Trophoblast cell (in vitro differentiated cells and primary cell): ENCODE results near the gene PDE4D.

Experiments
- DNase-seq, 2 donors: peaks; one replicate each; pipeline ENCODE4 v3.0.0-alpha.2; 2016
- H2AFZ ChIP-seq: 2 replicates; pipeline ENCODE4 v1.6.1; 2013; ENCODE audit warnings: low read length, moderate library complexity, mild to moderate bottlenecking; ENCODE audit not compliant: insufficient read depth, poor library complexity
- H2AK5ac ChIP-seq: 2 replicates; pipeline ENCODE4 v1.6.1; 2013; ENCODE audit warnings: mild to moderate bottlenecking, low read length
- H2BK120ac ChIP-seq: 2 replicates; pipeline ENCODE4 v1.6.1; 2013; ENCODE audit warnings: low read length, mild to moderate bottlenecking, moderate library complexity; ENCODE audit not compliant: insufficient read depth, poor library complexity
- H2BK12ac ChIP-seq: 2 replicates; pipeline ENCODE4 v1.6.1; 2013; ENCODE audit warnings: mild to moderate bottlenecking, low read length, moderate library complexity
- H2BK5ac ChIP-seq: 2 replicates; pipeline ENCODE4 v1.6.1; 2013; ENCODE audit warnings: low read length, low read depth, moderate library complexity, mild to moderate bottlenecking; ENCODE audit not compliant: poor library complexity
- H3K14ac ChIP-seq: 2 replicates; pipeline ENCODE4 v1.6.1; 2013; ENCODE audit warnings: mild to moderate bottlenecking, low read length
- H3K18ac ChIP-seq: 2 replicates; pipeline ENCODE4 v1.6.1; 2013; ENCODE audit warnings: mild to moderate bottlenecking, low read length
- H3K23ac ChIP-seq: 2 replicates; pipeline ENCODE4 v1.6.1; 2013; ENCODE audit warnings: low read length
- H3K27ac ChIP-seq: 2 replicates; pipeline ENCODE4 v1.5.1; 2013; ENCODE audit warnings: low read depth, mild to moderate bottlenecking, inconsistent platforms, low read length, moderate library complexity
- H3K27me3 ChIP-seq: 2 replicates; pipeline ENCODE4 v1.6.1; 2013; ENCODE audit warnings: inconsistent platforms, mild to moderate bottlenecking, low read length, moderate library complexity; ENCODE audit not compliant: insufficient read depth
- H3K36me3 ChIP-seq, 2 experiments: 1 replicate in 1 of 2; 2 replicates in 1 of 2; pipeline ENCODE4 v1.6.1; 2013; ENCODE audit warnings: low read length in 2 of 2, mild to moderate bottlenecking in 2 of 2, moderate library complexity in 1 of 2; ENCODE audit not compliant: insufficient read depth in 2 of 2, control insufficient read depth in 1 of 2
- H3K4ac ChIP-seq: 2 replicates; pipeline ENCODE4 v1.6.1; 2013; ENCODE audit warnings: low read depth, mild to moderate bottlenecking, low read length, moderate library complexity
- H3K4me1 ChIP-seq, 2 experiments: 1 replicate in 1 of 2; 2 replicates in 1 of 2; pipeline ENCODE4 v1.6.1; 2013; ENCODE audit warnings: low read length in 2 of 2, mild to moderate bottlenecking in 2 of 2, moderate library complexity in 1 of 2; ENCODE audit not compliant: insufficient read depth in 2 of 2, control insufficient read depth in 1 of 2
- H3K4me2 ChIP-seq: 2 replicates; pipeline ENCODE4 v1.6.1; 2013; ENCODE audit warnings: inconsistent platforms, mild to moderate bottlenecking, low read length, moderate library complexity
- H3K4me3 ChIP-seq: 2 replicates; pipeline ENCODE4 v1.5.1; 2013; ENCODE audit warnings: mild to moderate bottlenecking, low read depth, low read length, inconsistent platforms
- H3K79me1 ChIP-seq: one replicate; pipeline ENCODE4 v1.6.1; 2013; ENCODE audit warnings: low read length
- H3K79me2 ChIP-seq: 2 replicates; pipeline ENCODE4 v1.6.1; 2013; ENCODE audit warnings: low read length, mild to moderate bottlenecking; ENCODE audit not compliant: control insufficient read depth, insufficient read depth, poor library complexity
- H3K9ac ChIP-seq: 2 replicates; pipeline ENCODE4 v1.6.1; 2013; ENCODE audit warnings: mild to moderate bottlenecking, low read length
- H3K9me3 ChIP-seq: 2 replicates; pipeline ENCODE4 v1.6.1; 2013; ENCODE audit warnings: low read depth, mild to moderate bottlenecking, control low read depth, inconsistent platforms, low read length; ENCODE audit not compliant: insufficient read depth
- H4K12ac ChIP-seq: 2 replicates; pipeline ENCODE4 v1.6.1; 2013; ENCODE audit warnings: low read depth, mild to moderate bottlenecking, low read length, moderate library complexity
- H4K8ac ChIP-seq: 2 replicates; pipeline ENCODE4 v1.6.1; 2013; ENCODE audit warnings: low read depth, mild to moderate bottlenecking, low read length, moderate library complexity
- H4K91ac ChIP-seq: one replicate; pipeline ENCODE4 v1.6.1; 2013; ENCODE audit warnings: low read depth, mild to moderate bottlenecking, low read length, moderate library complexity
- WGBS: extraction: QIAGEN DNeasy Blood & Tissue Kit; methylation state at CpG from one replicate; pipeline ENCODE4 v1.1.7; 2013; ENCODE audit warnings: missing lambda C conversion rate; ENCODE audit not compliant: insufficient read length, insufficient coverage; ENCODE audit errors: extremely low coverage; 5-methylcytosine and 5-hydroxymethylcytosine counted together

The PDE4D gene

DNA sequence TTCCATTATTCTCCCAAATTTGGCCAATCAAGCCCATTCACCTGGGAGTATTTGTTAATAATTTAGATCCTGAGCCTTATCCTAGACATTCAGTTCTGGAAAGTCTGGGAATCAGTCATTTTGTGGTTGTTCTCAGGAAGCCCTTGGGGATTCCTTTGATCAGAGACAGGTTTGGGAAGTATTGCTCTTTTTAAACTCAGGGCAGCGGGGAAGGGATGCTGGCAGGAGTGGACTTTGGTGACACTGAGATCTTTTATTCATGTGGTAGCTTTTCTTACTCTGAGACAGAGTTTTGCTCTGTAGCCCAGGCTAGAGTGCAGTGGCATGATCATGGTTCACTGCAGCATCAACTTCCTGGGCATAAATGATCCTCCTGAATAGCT lies 723.8 kb downstream of the PDE4D start:
- Histone ChIP-seq H3K4me1 (peaks cover 0 to 2% of the 10 kb centered on the region in 2 experiments), H3K36me3 (no peaks in the 10 kb centered on the region), H3K27ac (no peak overlapping the region), H3K9me3 (no peaks in the 10 kb centered on the region), H3K79me1 (no peaks in the 10 kb centered on the region), H3K18ac (no peak overlapping the region), H3K14ac (no peak overlapping the region), H3K79me2 (no peaks in the 10 kb centered on the region), H4K91ac (no peak overlapping the region), H3K4me2 (no peak overlapping the region), H2AFZ (no peak overlapping the region), H2BK5ac (no peak overlapping the region), H2AK5ac (no peak overlapping the region), H2BK12ac (no peak overlapping the region), H3K4ac (no peak overlapping the region), H2BK120ac (no peak overlapping the region), H3K4me3 (no peak overlapping the region), H4K12ac (no peak overlapping the region), H3K23ac (no peak overlapping the region), H3K9ac (no peak overlapping the region), H3K27me3 (no peaks in the 10 kb centered on the region), H4K8ac (no peak overlapping the region)
- peak; percentile 62 to 80 for DNase-seq
- no CpG with 5 or more reads among the region's 1 CpG for WGBS

DNA sequence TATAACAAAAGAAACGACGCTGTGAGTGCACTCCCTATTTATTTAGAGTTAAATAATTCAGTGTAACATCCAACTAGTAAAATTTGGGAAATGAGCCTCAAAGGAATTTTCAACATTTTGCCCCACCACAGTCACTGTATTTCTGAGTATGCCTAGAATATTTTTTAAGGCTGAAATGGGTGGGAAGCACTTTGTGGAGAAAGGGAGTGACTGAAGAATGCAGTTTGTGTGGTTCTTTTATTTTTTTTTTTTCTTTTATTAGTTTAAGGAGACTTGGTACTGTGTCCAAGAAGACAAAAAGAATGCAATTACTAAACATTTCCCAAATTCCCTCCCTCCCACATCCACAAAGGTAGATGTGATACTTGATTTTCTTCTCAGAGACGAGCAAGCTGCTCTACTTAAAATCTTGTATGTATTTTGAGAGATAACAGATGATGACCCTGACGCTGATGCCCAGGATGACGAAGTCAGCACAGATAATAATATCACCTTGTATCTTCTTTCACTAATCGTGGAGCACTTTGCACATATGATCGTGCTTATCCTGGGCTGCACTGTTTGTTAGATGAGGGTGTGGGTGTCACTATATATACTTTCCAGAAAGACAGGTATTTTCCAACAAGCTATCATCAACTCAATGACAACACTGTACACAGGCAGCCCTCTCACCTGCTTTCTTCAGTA lies 724.3 kb downstream of the PDE4D start:
- no peak overlapping the region for H2AFZ ChIP-seq
- H3K4me3 ChIP-seq = no peak overlapping the region
- H3K23ac ChIP-seq = no peak overlapping the region
- no peak overlapping the region for H3K4me2 ChIP-seq
- H3K79me2 ChIP-seq = no peaks in the 10 kb centered on the region
- H4K91ac ChIP-seq = no peak overlapping the region
- H2BK5ac ChIP-seq = no peak overlapping the region
- H3K9ac ChIP-seq = no peak overlapping the region
- no peak overlapping the region for H3K4ac ChIP-seq
- no peak overlapping the region for H4K8ac ChIP-seq
- H3K18ac ChIP-seq = no peak overlapping the region
- no peak overlapping the region for H3K27ac ChIP-seq
- no peak overlapping the region for H2BK12ac ChIP-seq
- H2AK5ac ChIP-seq = no peak overlapping the region
- peaks cover 0 to 2% of the 10 kb centered on the region in 2 experiments for H3K4me1 ChIP-seq
- no peak overlapping the region for H3K14ac ChIP-seq
- H3K79me1 ChIP-seq = peaks cover 2% of the 10 kb centered on the region
- H2BK120ac ChIP-seq = no peak overlapping the region
- no CpG with 5 or more reads among the region's 7 CpGs for WGBS
- H3K9me3 ChIP-seq = no peaks in the 10 kb centered on the region
- peak; percentile 62 to 86 for DNase-seq
- H3K27me3 ChIP-seq = no peaks in the 10 kb centered on the region
- H3K36me3 ChIP-seq = peaks cover 0 to 2% of the 10 kb centered on the region in 2 experiments
- no peak overlapping the region for H4K12ac ChIP-seq

GRCh38 chr5:59168067-59168466 lies 725.5 kb downstream of the PDE4D start:
- H3K18ac ChIP-seq = no peak overlapping the region
- H2BK12ac ChIP-seq = no peak overlapping the region
- no peak overlapping the region for H4K12ac ChIP-seq
- no peak overlapping the region for H3K23ac ChIP-seq
- H4K8ac ChIP-seq = no peak overlapping the region
- H3K9me3 ChIP-seq = no peaks in the 10 kb centered on the region
- no peak overlapping the region for H4K91ac ChIP-seq
- H3K27me3 ChIP-seq = no peaks in the 10 kb centered on the region
- no peak overlapping the region for H2AFZ ChIP-seq
- H3K79me1 ChIP-seq = peaks cover 2% of the 10 kb centered on the region
- H3K4ac ChIP-seq = no peak overlapping the region
- H3K14ac ChIP-seq = no peak overlapping the region
- H3K27ac ChIP-seq = no peak overlapping the region
- no peak for DNase-seq
- H2AK5ac ChIP-seq = no peak overlapping the region
- WGBS = no CpG with 5 or more reads among the region's 6 CpGs
- no peak overlapping the region for H3K4me3 ChIP-seq
- H3K4me1 ChIP-seq = peaks cover 0 to 2% of the 10 kb centered on the region in 2 experiments
- H3K36me3 ChIP-seq = peaks cover 0 to 2% of the 10 kb centered on the region in 2 experiments
- H2BK120ac ChIP-seq = peak overlapping the region; percentile 38
- no peak overlapping the region for H3K9ac ChIP-seq
- no peak overlapping the region for H2BK5ac ChIP-seq
- no peaks in the 10 kb centered on the region for H3K79me2 ChIP-seq
- H3K4me2 ChIP-seq = no peak overlapping the region

- H3K4me3 ChIP-seq = no peak overlapping the region
- H4K91ac ChIP-seq = no peak overlapping the region
- no peaks in the 10 kb centered on the region for H3K4me1 ChIP-seq
- H3K4me2 ChIP-seq = no peak overlapping the region
- H3K18ac ChIP-seq = no peak overlapping the region
- H3K4ac ChIP-seq = no peak overlapping the region
- H3K23ac ChIP-seq = no peak overlapping the region
- peaks cover 0 to 2% of the 10 kb centered on the region in 2 experiments for H3K36me3 ChIP-seq
- H2AFZ ChIP-seq = no peak overlapping the region
- H3K9me3 ChIP-seq = no peaks in the 10 kb centered on the region
- H4K8ac ChIP-seq = no peak overlapping the region
- WGBS = no CpG with 5 or more reads among the region's 7 CpGs
- H3K79me1 ChIP-seq = peaks cover 2% of the 10 kb centered on the region
- no peak overlapping the region for H2BK12ac ChIP-seq
- no peak overlapping the region for H2BK120ac ChIP-seq
- H3K9ac ChIP-seq = no peak overlapping the region
- no peak overlapping the region for H3K27ac ChIP-seq
- H4K12ac ChIP-seq = no peak overlapping the region
- no peaks in the 10 kb centered on the region for H3K27me3 ChIP-seq
- no peak overlapping the region for H2AK5ac ChIP-seq
- no peak overlapping the region for H3K14ac ChIP-seq
- DNase-seq = no peak
- H2BK5ac ChIP-seq = no peak overlapping the region
- no peaks in the 10 kb centered on the region for H3K79me2 ChIP-seq
These were observed 729.3 kb downstream of the PDE4D start for GRCh38 chr5:59164041-59164830.
